Left lung (tissue), 10 donors: ENCODE data around the gene NCBP3. TPM values are rescaled to one million over a fixed set of nuclear protein-coding genes. Genes with fewer than 3 reads are reported as not detected.

ENCODE experiments used
- ATAC-seq: fragments of 200-7000 bp; cut with Tn5 transposase; one replicate; pipeline ENCODE4 v1.9.1; 2020; ENCODE audit warnings: moderate library complexity
- DNase-seq, 4 donors: peaks; one replicate each; pipeline ENCODE4 v3.0.0-alpha.2; 2013 to 2020
- H3K27ac ChIP-seq, 2 donors: fragments of 200-600 bp; sonication (generic) in 1 of 2; one replicate each; pipeline versions ENCODE4 v1.5.0 to v1.8.0; 2020 to 2021
- H3K27me3 ChIP-seq, 2 donors: fragments of 200-600 bp; sonication (generic) in 1 of 2; one replicate each; pipeline versions ENCODE4 v1.5.0 to v1.8.0; 2020 to 2021
- H3K36me3 ChIP-seq, 2 donors: fragments of 200-600 bp; sonication (generic) in 1 of 2; one replicate each; pipeline versions ENCODE4 v1.5.0 to v1.8.0; 2020 to 2021
- H3K4me1 ChIP-seq, 2 donors: fragments of 200-600 bp; one replicate each; pipeline ENCODE4 v1.8.0; 2021
- H3K4me3 ChIP-seq, 2 donors: fragments of 200-600 bp; sonication (generic) in 1 of 2; one replicate each; pipeline versions ENCODE4 v1.5.0 to v1.8.0; 2020 to 2021; ENCODE audit warnings: mild to moderate bottlenecking in 1 of 2
- H3K9me3 ChIP-seq, 2 donors: fragments of 200-600 bp; sonication (generic) in 1 of 2; one replicate each; pipeline versions ENCODE4 v1.5.0 to v1.8.0; 2020 to 2021
- intact Hi-C, 2 donors: fragments of 100-400 bp; cut with DNase I; formaldehyde crosslinking; loops; one replicate each; pipeline versions ENCODE4 v1.11.2 to v1.14.2; 2022
- polyA plus RNA-seq, 6 donors: library from polyadenylated mRNA; unstranded; fragments of 120-200 nt; gene quantifications; one replicate each; pipeline ENCODE4 v1.2.1, GENCODE V29; 2013; ENCODE audit not compliant: insufficient read length in 6 of 6
- total RNA-seq, 2 donors: library from RNA; stranded (reverse); fragmentation: NEBNext Ultra II Directional; extraction: Animal tissue kit (Norgen Biotek cat#: 25700); gene quantifications; one replicate each; pipeline ENCODE4 v1.2.1, GENCODE V29; 2021
- TF ChIP-seq, protein P1 (sequence below), 2 donors: fragments of 200-600 bp; sonication (generic) in 1 of 2; IDR thresholded peaks; one replicate each; pipeline versions ENCODE4 v1.5.0 to v1.8.0; 2021; ENCODE audit warnings: antibody characterized with exemption in 2 of 2
- donor health status: DM: no; HTN: yes; CAD: no.
- donor health status: DM: no; HTN: no; CAD: no.

NCBP3 gene
- total and polyA plus RNA-seq, 8 donors: 30.6 to 112 (median 104) TPM

- Histone ChIP-seq H3K4me3 (no peak overlapping the region), H3K27ac (no peak overlapping the region), H3K27me3 (no peaks in the 10 kb centered on the region), H3K4me1 (no peaks in the 10 kb centered on the region), H3K9me3 (no peaks in the 10 kb centered on the region), H3K36me3 (peaks cover 0 to 99% of the 10 kb centered on the region in 2 donors)
- no peak for DNase-seq
- intact Hi-C loops: no loop called here
- TF ChIP-seq, protein P1, sequence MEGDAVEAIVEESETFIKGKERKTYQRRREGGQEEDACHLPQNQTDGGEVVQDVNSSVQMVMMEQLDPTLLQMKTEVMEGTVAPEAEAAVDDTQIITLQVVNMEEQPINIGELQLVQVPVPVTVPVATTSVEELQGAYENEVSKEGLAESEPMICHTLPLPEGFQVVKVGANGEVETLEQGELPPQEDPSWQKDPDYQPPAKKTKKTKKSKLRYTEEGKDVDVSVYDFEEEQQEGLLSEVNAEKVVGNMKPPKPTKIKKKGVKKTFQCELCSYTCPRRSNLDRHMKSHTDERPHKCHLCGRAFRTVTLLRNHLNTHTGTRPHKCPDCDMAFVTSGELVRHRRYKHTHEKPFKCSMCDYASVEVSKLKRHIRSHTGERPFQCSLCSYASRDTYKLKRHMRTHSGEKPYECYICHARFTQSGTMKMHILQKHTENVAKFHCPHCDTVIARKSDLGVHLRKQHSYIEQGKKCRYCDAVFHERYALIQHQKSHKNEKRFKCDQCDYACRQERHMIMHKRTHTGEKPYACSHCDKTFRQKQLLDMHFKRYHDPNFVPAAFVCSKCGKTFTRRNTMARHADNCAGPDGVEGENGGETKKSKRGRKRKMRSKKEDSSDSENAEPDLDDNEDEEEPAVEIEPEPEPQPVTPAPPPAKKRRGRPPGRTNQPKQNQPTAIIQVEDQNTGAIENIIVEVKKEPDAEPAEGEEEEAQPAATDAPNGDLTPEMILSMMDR (IDR thresholded peaks at IDR 0.05): no peak
- no peak for ATAC-seq
These were observed 32.9 kb downstream of the NCBP3 start for GRCh38 chr17:3813171-3813570.

DNA sequence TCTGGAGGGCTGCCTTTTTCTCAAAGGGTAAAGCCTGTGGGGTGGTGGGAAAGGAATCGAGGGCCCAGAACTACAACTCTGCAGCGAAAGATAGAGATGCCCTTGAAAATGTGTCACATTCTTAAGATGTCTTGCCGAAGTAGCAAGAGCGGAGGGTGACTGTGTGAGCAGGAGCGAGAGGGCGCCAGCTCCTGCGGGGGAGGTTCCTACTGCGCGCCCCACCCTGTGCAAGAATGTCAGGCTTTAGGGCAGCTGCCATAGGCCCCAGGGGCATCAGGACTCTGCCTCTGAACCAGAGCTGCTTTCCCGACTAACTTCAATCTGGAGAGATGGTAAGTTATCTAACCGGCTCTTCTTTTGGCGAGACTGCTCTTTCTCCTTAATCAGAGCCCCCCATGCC, 33.3 kb downstream of the NCBP3 start:
- H3K36me3 ChIP-seq: peaks cover 0 to 99% of the 10 kb centered on the region in 2 donors

DNA sequence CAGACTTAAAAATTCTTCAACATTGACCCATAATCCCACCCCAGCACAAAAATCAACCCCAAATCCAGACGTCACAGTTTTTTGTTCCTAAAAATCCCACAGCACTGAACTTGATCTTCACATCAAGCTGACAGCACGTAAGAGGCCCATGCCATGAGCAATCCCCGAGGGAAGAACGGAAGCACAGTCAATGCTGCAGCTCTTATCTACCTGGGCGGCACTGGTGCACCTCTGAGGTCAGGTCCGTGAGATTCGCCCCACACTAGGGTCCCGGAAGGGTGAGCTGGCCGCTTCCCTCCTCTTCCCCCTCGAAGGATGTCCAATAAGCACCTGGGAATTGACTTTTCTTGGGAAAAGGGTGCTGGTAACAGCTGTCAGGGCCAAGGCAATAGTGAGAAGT, 33.8 kb downstream of the NCBP3 start:
- intact Hi-C loops: no loop called here
- no peak for DNase-seq
- Histone ChIP-seq H3K9me3 (no peaks in the 10 kb centered on the region), H3K36me3 (peaks cover 0 to 99% of the 10 kb centered on the region in 2 donors), H3K27ac (no peak overlapping the region), H3K4me1 (no peaks in the 10 kb centered on the region), H3K27me3 (no peaks in the 10 kb centered on the region), H3K4me3 (no peak overlapping the region)
- TF ChIP-seq, protein P1 (IDR thresholded peaks at IDR 0.05): no peak
- ATAC-seq: no peak

More for the DNA sequence above, 33.3 kb downstream of the NCBP3 start:
- Histone ChIP-seq H3K4me3 (no peak overlapping the region), H3K27me3 (no peaks in the 10 kb centered on the region), H3K4me1 (no peaks in the 10 kb centered on the region), H3K9me3 (no peaks in the 10 kb centered on the region), H3K27ac (no peak overlapping the region)
- intact Hi-C loops: no loop called here
- ATAC-seq (no peak), DNase-seq (no peak)
- TF ChIP-seq, protein P1 (IDR thresholded peaks at IDR 0.05): no peak

DNA sequence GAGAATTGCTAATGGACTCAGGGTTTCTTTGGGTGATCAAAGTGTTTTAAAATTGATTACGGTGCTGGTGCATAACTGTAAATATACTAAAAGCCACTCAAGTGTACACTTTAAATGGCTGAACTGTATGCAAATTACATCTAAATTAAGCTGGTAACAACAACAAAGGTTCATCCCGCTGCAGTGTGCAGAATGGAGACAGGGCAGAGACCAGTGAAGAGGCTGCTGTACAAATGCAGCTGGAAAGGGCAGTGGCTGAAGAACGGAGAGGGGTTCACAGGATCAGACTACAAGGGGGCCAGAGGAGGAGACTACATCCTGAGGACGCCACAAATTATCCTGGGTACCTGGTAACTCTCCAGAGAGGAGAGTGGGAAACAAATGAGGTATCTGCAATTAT, 36.0 kb downstream of the NCBP3 start:
- intact Hi-C loops: no loop called here
- Histone ChIP-seq H3K27ac (no peak overlapping the region), H3K4me1 (no peaks in the 10 kb centered on the region), H3K36me3 (peaks cover 0 to 91% of the 10 kb centered on the region in 2 donors), H3K4me3 (no peak overlapping the region), H3K9me3 (no peaks in the 10 kb centered on the region), H3K27me3 (no peaks in the 10 kb centered on the region)
- DNase-seq: no peak
- ATAC-seq: no peak
- TF ChIP-seq, protein P1 (IDR thresholded peaks at IDR 0.05): no peak

GRCh38 chr17:3809135-3809534, 36.9 kb downstream of the NCBP3 start:
- H3K36me3 ChIP-seq: peaks cover 0 to 82% of the 10 kb centered on the region in 2 donors

More at GRCh38 chr17:3809135-3809534, 36.9 kb downstream of the NCBP3 start:
- Histone ChIP-seq H3K4me3 (no peak overlapping the region), H3K27me3 (no peaks in the 10 kb centered on the region), H3K27ac (no peak overlapping the region), H3K9me3 (no peaks in the 10 kb centered on the region), H3K4me1 (peaks cover 0 to 2% of the 10 kb centered on the region in 2 donors)
- no peak for ATAC-seq
- no peak for DNase-seq
- TF ChIP-seq, protein P1 (IDR thresholded peaks at IDR 0.05): no peak
- intact Hi-C loops: no loop called here
